UCSD-AML1 (cell line): ENCODE measurements around the gene C1orf216.
A peak's percentile ranks its signal among the peaks of the same experiment; 100 is the strongest.
"Not testable (repeated sequence)": the region's sequence is repeated elsewhere in the genome, so short reads cannot be mapped to it uniquely, and the experiment has no call there.

Source experiments
- DNase-seq: peaks from one replicate; lab custom pipeline; 2025; ENCODE audit not compliant: unreplicated experiment; lab: John Stamatoyannopoulos, UW

C1orf216 gene, protein sequence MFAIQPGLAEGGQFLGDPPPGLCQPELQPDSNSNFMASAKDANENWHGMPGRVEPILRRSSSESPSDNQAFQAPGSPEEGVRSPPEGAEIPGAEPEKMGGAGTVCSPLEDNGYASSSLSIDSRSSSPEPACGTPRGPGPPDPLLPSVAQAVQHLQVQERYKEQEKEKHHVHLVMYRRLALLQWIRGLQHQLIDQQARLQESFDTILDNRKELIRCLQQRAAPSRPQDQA

DNA sequence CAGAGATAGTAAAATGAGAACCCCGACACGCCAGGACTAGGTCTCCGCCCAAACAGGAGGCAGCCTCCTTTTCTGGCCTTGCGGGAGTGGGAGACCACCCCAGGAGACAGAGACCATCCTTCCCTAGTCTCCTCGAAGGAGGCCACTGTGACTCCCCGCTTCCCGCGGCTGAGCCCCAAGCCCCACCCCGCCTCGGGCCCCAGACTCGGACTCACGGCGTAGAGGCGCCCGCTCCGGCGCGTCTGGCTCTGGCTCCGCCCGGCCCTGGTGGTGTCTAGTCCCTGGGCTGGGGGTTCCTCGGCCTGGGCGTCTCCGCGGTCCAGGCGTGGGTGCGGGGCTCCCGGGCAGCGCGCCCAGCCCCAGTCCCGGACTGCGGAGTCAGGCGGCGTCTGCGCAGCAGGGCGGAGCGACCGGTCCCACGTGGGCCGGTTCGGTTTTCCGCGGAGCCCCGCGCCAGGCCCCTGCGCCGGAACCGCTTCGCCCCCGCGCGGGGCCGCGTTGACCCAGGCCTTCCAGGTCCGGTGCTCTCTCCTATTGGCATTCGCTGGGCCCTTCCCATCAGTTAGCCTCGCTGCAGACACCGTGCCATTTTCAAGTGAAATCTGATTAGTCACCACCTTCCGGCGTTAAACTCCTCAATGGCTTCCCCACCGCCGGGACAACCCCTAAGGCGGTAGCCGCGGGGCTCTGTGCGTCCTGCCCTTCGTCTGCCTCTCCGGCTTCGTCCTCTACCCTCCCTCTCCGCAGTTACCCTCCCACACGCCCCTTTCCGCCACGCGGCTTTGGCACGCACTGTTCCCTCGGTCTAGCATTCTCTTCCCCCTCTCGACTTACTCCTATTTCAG is at the start of gene C1orf216:
C1orf216 (minus strand) TSS at position 393 of the 845 bp plus-strand sequence. CDS start 2,563 bp downstream, outside the sequence.
- peak; percentile 87 for DNase-seq

DNA sequence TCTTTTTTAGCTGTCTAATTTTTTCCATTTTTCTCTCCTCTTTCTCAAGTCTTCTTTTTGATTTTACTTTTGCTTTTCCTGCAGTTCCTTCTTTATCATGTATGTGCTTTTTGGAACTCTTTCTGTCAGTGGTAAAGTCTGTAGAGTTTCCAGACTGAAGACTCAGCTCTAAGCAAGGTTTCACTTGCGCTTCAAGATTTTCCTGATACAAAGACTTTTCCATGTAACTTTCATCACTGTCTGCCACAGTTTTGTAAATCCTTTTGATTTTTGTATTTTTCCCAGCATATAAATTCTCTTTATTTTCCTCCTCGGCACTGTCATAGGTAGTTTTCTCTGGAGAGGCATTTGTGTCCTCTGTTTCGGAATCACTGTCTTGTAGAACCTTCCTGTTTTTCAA is 45.6 kb upstream of the C1orf216 start:
- DNase-seq, result no peak

DNA sequence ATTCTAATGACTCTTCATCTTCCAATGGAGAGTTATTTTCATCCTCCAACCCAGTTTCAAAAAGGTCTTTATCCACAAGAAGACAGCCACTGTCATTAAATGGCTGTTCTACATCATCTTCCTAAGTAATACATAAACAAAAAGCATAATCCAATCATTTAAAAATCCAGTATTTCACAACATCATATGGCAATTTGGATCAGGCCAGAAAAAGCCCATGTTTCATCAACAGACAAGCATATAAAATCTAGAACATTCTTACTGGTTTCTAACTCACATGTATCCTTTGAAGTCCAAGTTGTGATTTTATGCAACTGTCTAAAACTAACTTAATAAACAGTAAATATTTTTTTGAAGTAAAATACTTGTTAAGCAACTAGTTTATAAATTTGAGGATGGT is 44.5 kb upstream of the C1orf216 start:
- no peak for DNase-seq

DNA sequence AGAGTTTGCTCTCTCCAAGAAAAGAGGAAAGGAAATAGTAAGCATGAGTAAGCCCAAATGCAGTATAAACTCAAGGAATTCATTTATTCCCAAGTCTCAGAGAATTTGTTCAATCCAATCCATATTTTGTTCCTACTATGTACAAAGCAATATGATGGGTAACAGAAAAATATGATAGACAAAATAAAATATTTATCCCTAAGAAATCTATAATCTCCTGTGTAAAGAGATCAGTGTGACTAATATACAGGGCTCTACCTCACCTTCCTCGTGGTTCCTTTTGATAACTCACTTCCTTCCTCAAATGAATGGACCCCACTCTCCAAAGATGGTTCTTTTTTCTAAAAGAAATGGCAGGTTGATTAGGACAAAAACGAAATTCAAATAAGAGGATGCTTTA is 43.5 kb upstream of the C1orf216 start:
- no peak for DNase-seq

DNA sequence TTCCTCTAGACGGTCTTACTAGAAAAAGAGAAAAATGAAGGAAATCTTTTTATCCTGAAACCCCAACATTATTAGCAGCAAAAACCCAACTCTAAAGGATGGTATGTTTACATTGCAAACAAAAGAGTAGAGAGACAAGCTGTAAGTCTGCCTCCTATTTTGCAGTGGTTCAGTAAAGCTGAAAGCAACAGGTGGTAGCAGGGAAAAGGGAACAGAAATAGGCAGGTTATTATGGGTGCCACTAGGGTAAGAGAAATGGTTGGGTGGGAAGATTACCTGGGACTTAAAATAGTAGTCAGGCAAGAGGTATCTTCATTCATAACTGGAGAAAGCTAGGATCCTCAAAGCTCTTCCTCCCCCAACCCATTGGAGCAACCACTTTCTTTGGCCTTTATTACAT is 37.4 kb upstream of the C1orf216 start:
- no peak for DNase-seq

DNA sequence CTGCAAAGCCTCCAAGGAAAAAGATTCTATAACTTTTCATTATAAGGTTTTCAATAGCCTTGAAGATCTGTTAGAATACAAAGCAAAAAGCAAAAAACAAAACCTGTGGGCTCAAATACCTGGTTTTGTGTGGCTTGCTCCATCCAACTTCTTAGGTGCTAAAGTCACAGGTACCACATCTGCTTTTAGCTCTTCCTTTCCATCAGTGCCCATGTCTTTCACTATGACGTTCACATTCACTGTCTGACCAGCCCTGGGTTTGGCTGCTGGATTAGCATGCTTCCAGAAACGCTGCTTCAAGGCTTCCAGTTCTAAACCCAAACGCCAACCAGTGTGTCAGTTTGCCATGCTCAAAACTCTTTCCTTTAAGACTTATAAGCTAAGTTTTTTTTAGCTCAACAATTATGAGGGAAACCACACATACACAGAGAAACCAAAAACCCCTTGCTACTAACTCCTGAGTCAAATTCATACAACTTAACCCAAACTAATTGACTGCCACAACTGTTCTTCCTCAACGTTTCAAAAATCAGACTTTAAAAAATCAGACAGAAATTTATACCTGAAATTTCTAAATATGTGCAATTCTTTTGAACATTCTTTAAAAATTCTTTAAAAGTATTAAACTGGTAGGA is 35.1 kb upstream of the C1orf216 start:
- DNase-seq, result no peak

DNA sequence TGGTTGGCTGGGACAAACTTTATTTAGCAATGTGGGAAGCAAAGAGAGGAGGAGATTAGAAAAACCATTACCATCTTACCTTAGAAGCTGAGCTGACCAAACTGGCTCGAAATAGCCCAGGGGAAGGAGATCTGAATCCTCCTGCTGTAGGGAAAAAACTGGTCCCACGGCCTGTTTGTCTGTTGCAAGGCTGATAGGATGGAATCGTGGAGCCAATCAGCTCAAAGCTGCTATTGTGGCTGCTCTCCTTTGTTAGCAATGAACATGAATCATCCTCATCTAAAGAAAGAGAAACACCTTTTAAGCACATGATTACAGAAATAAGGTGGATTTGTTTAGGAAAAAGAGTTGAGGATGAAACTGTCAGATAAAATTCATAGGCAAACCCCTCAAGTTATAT is 29.6 kb upstream of the C1orf216 start:
- DNase-seq, result no peak

DNA sequence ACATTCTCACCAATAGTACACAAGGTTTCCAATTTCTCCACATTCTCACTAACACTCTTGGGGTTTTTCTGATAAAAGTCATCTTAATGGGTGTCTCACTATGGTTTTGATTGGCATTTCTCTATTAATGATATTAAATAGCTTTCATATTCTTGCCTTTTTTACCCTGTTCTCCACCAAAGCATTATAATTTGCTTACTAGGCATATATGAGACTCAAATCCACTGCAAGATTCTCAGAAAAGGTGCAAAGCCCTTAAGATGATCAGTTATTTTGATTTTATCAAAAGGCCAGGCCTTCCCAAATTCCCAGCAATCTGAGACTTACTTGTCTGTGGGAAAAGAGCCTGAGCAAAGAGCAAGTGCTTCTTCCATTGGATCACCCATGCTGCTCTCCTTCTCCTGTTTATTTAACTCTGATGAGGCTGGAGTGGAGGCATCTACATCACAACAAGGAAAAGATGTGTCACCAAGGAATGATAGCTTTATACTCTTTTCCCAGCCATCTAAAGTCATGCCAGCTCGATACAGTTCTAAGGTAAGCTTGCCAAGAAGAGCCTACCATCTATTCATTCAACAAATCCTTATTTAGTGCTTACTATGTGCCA is 26.5 kb upstream of the C1orf216 start:
- no peak for DNase-seq

DNA sequence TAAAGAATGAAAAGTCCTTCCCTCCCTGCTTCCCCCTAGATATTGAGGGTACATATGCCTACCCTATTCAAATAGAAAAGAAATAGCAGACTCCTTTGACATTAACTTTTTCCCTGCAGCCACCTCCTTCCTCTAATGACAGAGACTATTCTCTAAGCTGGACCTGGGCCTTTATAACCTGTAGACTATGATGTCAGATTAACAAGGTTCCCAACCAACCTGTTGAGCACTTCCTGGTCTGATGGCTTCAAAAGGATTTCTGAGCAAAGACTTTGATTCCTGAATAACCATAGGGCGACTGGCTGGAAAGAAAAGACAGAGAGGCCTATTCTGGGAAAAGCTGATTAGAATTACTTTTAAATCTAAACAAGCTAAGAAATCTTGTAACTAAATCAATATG is 18.4 kb upstream of the C1orf216 start:
- no peak for DNase-seq

DNA sequence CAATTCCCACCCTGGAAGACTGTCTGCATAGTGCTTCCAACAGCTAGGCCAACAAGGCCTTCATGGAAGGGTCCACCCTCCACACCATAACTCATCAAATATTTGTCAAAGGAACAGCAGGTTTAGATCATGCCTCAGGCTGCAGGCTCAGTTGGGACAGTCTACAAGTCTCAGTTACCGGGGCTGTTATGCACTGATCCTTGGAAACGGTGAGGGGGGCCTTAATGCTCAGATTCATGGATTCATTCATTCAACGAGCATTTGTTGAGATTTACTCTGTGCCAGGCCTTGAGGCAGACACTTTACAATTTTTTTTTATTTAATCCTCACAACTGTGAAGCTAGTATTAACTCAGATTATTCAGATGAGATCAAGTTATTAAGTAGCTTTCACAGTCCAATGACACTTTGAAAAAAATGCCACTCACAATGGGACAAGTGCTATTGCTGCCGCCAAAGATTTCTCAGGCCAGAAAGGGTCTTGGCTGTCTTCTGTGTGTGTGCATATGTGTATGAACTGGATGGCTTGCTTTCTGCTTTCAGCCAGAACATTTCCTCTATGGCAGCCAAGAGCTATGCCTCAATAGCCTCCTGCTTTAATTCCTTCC is 8.9 kb upstream of the C1orf216 start:
- no peak for DNase-seq

DNA sequence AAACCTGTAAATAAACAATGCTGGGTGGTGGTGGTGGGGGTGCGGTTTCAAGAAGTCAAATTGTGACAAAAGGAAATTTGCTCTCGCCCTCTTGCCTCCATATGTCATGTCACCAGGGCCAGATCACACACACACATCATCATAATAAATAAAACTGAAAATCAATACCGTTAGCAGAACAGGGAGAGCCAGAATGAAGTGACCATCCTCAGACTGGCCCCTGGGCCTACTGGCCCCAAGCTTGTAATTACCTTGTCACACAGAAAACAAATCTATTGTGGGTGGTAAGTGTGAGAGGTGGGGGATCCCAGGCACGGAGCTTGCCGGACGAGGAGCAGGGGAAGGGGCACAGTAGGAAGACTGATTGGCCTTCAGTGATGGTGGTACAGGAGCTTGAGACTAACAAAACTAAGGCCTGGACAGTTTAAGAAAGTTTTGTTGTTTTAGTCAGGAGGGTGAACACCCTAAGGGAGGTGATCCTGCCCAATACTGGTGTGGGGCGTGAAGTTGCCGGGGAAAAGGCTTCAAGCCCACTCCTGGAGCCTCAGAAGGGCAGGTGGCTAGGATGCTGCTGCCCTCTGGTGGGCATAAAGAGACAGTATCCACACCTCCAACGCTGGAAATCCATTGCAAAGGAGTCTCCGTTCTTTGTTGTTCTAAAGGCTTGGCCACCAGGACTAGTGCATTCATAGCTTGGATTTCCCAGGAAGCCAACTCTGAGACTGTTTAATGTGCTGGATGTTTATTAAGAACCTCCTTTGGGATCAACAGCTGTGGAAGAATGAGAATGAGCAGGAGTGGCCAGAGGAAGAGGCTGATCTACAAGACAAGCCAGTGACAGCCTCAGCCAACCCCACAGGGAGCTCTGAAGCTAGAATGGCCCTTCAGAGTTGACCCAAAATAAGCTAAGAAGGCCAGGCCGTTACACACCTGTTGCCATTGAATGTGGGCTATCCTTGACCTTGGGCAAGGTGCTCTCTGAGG is 8.1 kb upstream of the C1orf216 start:
- DNase-seq, result peak; percentile 49

DNA sequence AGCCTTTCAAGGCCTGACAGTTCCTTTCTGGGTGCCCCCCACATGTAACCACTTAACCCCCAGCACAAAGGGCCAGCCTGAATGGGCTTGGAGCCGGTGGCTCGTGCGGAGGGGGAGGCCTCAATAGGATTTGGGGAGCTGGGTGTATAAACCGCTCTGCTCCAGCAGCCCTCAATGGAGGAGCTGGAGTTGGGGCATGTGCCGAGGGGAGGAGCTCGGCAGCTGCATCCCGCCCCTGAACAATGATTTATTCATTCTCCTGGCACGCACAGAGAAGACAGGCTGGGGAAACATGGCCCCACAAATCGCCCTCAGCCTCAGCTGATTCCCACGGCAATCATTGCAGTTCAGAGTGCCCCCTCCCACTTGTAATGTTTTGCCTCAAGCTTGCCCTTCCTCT is 6.9 kb upstream of the C1orf216 start:
- DNase-seq, result no peak

DNA sequence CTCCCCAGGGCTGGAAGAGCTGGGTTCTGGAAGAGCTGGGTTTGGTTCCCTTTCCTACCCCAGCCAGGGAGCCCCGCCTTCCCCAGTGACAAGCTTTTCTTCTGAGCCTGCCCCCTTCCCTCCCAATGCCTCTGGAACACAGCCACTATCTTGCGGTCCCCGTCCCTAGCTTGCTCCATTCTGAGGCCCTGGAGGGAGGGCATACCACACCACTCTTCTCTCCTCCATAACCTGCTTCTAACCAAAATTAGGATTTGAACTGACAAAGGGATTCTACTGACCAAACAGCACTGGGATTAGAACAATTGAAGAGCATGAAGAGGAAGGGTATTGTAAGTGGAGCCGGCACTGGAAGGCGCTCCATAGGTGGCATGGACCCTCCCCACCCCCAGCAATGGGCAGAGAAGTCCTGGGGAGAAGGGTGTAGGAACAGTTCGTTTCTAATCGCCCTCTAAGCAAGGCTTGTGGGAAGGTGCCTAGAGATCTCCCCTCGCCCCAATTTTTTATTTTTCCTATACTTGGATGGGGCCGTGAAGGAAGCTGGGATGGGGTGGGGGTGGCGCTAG is 690 bp downstream of the C1orf216 start:
- DNase-seq, result peak; percentile 64

DNA sequence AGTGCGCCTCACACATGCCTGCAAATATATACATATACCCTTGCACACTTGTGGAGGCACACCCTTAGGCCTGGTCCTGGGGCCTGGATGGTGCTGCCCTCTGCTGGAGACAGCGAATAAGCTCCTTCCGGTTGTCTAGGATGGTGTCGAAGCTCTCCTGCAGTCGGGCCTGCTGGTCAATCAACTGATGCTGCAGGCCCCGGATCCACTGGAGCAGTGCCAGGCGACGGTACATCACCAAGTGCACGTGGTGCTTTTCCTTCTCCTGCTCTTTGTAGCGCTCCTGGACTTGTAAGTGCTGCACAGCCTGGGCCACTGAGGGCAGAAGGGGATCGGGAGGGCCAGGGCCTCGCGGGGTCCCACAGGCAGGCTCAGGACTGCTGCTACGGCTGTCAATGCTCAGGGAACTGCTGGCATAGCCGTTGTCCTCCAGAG is 3.1 kb downstream of the C1orf216 start:
- peak; percentile 76 for DNase-seq

DNA sequence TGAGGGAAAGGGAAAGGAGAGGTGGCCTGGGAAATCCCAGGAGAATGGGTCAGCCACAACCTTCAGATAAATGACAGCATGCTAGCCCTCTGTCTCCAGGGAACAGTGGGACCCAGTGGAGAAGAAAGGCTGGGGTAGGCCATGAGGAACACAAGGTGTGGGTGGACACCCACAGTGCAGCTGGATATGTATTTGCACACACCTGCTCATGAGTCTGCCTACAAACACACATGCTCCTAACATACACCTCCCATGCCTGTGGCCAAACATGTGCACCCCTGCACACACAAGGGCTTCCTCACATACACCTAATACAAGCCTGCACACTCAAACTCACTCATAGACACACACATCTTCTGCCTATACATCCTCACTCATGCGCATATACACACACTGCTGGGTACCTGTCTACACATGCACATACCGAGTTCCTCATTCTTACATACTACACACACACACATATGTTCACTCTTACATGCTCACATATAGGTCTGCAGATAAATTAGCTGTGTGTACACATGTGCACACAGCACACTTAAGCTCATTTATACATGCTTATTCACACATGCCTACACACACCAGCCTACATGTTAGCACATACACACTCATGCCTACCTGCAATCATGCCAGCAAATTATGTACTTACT is 3.6 kb downstream of the C1orf216 start:
- no peak for DNase-seq

DNA sequence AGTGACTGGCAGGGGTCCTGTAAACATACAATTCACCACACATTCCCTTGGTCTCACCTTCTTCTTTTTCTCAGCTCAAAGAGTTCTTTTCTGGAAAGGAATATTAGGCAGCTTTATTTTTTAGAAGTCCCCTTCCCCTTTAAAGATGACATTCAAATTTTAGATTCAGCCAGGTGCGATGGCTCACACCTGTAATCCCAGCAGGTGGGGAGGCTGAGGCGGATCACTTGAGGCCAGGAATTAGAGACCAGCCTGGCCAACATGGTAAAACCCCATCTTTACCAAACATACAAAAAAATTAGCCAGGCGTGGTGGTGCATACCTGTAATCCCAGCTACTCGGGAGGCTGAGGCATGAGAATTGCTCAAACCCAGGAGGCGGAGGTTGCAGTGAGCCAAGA is 7.6 kb downstream of the C1orf216 start:
- not testable (repeated sequence) for DNase-seq

DNA sequence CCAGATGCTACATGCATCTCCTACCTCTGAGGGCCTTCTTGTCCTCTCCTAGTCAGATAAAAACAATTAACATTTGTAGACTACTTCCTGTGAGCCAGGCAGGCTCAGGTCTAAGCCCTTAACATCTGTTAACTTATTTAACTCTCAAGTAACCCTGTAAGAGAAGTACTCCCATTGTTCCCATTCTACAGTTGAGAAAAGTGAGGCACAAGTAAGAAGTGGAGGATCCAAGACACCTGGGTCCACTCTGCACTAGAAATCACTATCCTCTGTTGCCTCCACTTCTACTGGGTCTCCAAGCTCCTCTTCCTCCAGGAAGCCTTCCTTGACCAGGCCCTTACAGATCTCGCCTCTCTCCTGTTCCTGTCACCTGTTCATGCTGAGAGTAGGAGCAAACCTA is 9.7 kb downstream of the C1orf216 start:
- no peak for DNase-seq

DNA sequence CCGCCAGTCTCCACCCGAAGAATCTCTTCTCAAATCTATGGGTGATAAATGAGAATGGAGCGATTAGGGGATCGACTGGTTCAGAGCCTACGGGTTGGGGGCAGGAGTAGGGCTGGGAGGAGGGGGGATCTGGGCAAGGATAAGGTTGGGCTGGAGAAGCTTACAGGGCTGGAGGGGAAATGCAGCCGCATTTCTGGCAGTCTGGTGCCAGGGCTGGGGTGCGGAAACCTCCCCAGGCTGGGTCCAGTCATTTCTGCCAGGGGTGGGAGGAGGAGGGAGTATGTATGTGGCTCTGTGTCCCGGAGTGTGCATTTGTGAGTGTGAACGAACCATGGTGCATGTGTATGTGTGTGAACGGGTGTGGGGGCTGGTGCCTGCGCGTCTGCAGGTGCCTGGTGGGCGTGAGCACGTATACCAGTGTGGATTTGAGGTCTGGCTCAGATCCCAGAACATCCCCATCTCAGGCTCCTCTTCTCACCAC is 10.2 kb downstream of the C1orf216 start:
- DNase-seq, result no peak
